WTC11 (cell line): ENCODE measurements around the gene HAGHL. TPM values are rescaled to one million over a fixed set of nuclear protein-coding genes. Genes with fewer than 3 reads are reported as not detected.
"Not testable (repeated sequence)": the region's sequence is repeated elsewhere in the genome, so short reads cannot be mapped to it uniquely, and the experiment has no call there.

Source experiments
- ATAC-seq: fragments of 200-7000 bp; cut with Tn5 transposase; 2 replicates; pipeline ENCODE4 v1.10.0; 2021; ENCODE audit warnings: mild to moderate bottlenecking, moderate library complexity
- CTCF ChIA-PET: fragments of 300-600 bp; sonication (Branson Sonifier 250); formaldehyde crosslinking; loops from one replicate; lab custom pipeline; 2021; ENCODE audit warnings: antibody characterized with exemption; lab: Charles Lee
- POLR2A ChIA-PET: fragments of 350-600 bp; sonication (Branson Sonifier 250); formaldehyde crosslinking; loops from one replicate; lab custom pipeline; 2021; ENCODE audit warnings: antibody characterized with exemption; lab: Charles Lee
- DNase-seq: peaks from one replicate; pipeline ENCODE4 v3.0.0; 2021; ENCODE audit warnings: low spot score
- H3K27ac Mint-ChIP-seq: 2 replicates; pipeline ENCODE4 v1.8.0; 2021; ENCODE audit warnings: mixed read lengths
- H3K27me3 Mint-ChIP-seq: 2 replicates; pipeline ENCODE4 v1.8.0; 2021; ENCODE audit warnings: low read depth, mild to moderate bottlenecking, moderate library complexity, mixed read lengths
- H3K36me3 Mint-ChIP-seq: 2 replicates; pipeline ENCODE4 v1.8.0; 2021; ENCODE audit warnings: mixed read lengths
- H3K4me1 Mint-ChIP-seq: 2 replicates; pipeline ENCODE4 v1.8.0; 2022; ENCODE audit warnings: mixed read lengths
- H3K4me3 Mint-ChIP-seq: 2 replicates; pipeline ENCODE4 v1.8.0; 2021; ENCODE audit warnings: mild to moderate bottlenecking, moderate library complexity, mixed read lengths
- H3K9me3 Mint-ChIP-seq: 2 replicates; pipeline ENCODE4 v1.8.0; 2021; ENCODE audit warnings: mixed read lengths
- GTF2I ChIP-seq: fragments of 250-450 bp; sonication (Bioruptor Pico); conservative IDR thresholded peaks from 2 replicates; pipeline ENCODE4 v1.4.0; 2021; ENCODE audit warnings: mild to moderate bottlenecking
- IRF2 ChIP-seq: sonication (generic); formaldehyde crosslinking; IDR thresholded peaks from 2 replicates; pipeline ENCODE4 v1.8.0; 2022; ENCODE audit warnings: low read depth, missing genetic modification reagents, borderline replicate concordance
- JAZF1 ChIP-seq: fragments of 250-450 bp; sonication (Bioruptor Pico); IDR thresholded peaks from 2 replicates; pipeline ENCODE4 v1.9.0; 2021; ENCODE audit warnings: moderate library complexity, mild to moderate bottlenecking, inconsistent platforms
- MXD4 ChIP-seq: fragments of 250-450 bp; sonication (Bioruptor Pico); IDR thresholded peaks from 2 replicates; pipeline ENCODE4 v1.8.0; 2021; ENCODE audit warnings: mild to moderate bottlenecking, moderate library complexity, borderline replicate concordance
- TEAD4 ChIP-seq: sonication (generic); formaldehyde crosslinking; IDR thresholded peaks from 2 replicates; pipeline ENCODE4 v1.8.0; 2022; ENCODE audit warnings: mild to moderate bottlenecking, missing genetic modification reagents
- total RNA-seq: library from RNA; stranded (reverse); gene quantifications from 3 replicates; pipeline ENCODE4 v1.2.3, GENCODE V29; 2021
- TF ChIP-seq, protein P1 (sequence below): sonication (generic); formaldehyde crosslinking; IDR thresholded peaks from 2 replicates; pipeline ENCODE4 v1.8.1; 2023; ENCODE audit warnings: mild to moderate bottlenecking, missing genetic modification reagents
- TF ChIP-seq, protein P2 (sequence below): sonication (generic); formaldehyde crosslinking; IDR thresholded peaks from 2 replicates; pipeline ENCODE4 v1.8.1; 2023; ENCODE audit warnings: mild to moderate bottlenecking, missing genetic modification reagents
- TF ChIP-seq, protein P3 (sequence below): sonication (generic); formaldehyde crosslinking; IDR thresholded peaks from 2 replicates; pipeline ENCODE4 v1.8.0; 2022; ENCODE audit warnings: mild to moderate bottlenecking, missing genetic modification reagents
- TF ChIP-seq, protein P4 (sequence below): fragments of 250-450 bp; sonication (Bioruptor Pico); IDR thresholded peaks from 2 replicates; pipeline ENCODE4 v1.9.0; 2021; ENCODE audit warnings: mild to moderate bottlenecking, borderline replicate concordance
- TF ChIP-seq, protein P5 (sequence below): sonication (generic); formaldehyde crosslinking; IDR thresholded peaks from 2 replicates; pipeline ENCODE4 v1.8.1; 2023; ENCODE audit warnings: mild to moderate bottlenecking, missing genetic modification reagents, borderline replicate concordance
- TF ChIP-seq, protein P6 (sequence below): sonication (generic); formaldehyde crosslinking; IDR thresholded peaks from 2 replicates; pipeline ENCODE4 v1.8.0; 2022; ENCODE audit warnings: mild to moderate bottlenecking, missing genetic modification reagents

HAGHL gene
- total RNA-seq, 1 experiment from 2014 or later, result 41.7 TPM

DNA sequence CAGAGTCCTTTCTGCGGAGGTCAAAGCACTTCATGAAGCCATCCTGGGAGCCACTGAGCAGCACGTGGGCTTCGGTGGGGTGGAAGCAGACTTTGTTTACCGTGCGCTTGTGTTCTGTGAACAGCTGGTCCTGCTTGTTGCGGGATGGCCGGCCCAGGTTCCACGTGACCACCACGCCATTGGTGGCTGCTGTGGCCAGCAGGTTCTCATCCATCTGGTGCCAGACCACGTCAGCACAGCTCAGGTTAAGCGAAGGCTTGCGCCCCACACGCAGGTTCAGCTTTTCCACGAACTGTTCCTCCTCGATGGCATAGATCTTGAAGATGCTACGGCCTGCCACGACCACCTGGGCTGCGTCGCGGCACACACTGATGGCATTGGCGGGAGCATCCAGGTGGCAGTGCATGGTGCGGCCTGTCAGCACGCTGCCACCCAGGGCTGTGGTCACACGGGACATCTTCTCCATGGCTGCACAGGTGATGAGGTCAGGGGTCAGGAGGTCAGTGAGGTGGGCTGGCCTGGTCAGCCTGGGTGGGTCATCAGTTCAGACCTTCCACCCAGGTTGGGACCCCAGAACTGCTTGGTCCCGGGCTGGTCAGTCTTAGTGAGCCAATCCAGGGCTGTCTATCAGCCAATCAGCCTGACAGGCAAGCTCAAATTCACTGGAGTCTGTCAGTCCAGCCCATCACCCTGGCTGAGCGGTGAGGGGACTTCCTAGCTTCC is 37.6 kb upstream of the HAGHL start:
- H3K36me3 Mint-ChIP-seq, result peaks cover 5% of the 10 kb centered on the region
- TF ChIP-seq, protein P1, sequence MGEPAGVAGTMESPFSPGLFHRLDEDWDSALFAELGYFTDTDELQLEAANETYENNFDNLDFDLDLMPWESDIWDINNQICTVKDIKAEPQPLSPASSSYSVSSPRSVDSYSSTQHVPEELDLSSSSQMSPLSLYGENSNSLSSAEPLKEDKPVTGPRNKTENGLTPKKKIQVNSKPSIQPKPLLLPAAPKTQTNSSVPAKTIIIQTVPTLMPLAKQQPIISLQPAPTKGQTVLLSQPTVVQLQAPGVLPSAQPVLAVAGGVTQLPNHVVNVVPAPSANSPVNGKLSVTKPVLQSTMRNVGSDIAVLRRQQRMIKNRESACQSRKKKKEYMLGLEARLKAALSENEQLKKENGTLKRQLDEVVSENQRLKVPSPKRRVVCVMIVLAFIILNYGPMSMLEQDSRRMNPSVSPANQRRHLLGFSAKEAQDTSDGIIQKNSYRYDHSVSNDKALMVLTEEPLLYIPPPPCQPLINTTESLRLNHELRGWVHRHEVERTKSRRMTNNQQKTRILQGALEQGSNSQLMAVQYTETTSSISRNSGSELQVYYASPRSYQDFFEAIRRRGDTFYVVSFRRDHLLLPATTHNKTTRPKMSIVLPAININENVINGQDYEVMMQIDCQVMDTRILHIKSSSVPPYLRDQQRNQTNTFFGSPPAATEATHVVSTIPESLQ (CRISPR knock-in tag), result no peak
- TF ChIP-seq, protein P2, sequence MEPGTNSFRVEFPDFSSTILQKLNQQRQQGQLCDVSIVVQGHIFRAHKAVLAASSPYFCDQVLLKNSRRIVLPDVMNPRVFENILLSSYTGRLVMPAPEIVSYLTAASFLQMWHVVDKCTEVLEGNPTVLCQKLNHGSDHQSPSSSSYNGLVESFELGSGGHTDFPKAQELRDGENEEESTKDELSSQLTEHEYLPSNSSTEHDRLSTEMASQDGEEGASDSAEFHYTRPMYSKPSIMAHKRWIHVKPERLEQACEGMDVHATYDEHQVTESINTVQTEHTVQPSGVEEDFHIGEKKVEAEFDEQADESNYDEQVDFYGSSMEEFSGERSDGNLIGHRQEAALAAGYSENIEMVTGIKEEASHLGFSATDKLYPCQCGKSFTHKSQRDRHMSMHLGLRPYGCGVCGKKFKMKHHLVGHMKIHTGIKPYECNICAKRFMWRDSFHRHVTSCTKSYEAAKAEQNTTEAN (CRISPR knock-in tag), result no peak
- TF ChIP-seq, protein P3, sequence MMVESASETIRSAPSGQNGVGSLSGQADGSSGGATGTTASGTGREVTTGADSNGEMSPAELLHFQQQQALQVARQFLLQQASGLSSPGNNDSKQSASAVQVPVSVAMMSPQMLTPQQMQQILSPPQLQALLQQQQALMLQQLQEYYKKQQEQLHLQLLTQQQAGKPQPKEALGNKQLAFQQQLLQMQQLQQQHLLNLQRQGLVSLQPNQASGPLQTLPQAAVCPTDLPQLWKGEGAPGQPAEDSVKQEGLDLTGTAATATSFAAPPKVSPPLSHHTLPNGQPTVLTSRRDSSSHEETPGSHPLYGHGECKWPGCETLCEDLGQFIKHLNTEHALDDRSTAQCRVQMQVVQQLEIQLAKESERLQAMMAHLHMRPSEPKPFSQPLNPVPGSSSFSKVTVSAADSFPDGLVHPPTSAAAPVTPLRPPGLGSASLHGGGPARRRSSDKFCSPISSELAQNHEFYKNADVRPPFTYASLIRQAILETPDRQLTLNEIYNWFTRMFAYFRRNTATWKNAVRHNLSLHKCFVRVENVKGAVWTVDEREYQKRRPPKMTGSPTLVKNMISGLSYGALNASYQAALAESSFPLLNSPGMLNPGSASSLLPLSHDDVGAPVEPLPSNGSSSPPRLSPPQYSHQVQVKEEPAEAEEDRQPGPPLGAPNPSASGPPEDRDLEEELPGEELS (CRISPR knock-in tag), result no peak
- TF ChIP-seq TEAD4 (CRISPR knock-in tag) (no peak), GTF2I (CRISPR knock-in tag) (no peak), MXD4 (no peak), IRF2 (CRISPR knock-in tag) (no peak), JAZF1 (CRISPR knock-in tag) (no peak)
- TF ChIP-seq, protein P4, sequence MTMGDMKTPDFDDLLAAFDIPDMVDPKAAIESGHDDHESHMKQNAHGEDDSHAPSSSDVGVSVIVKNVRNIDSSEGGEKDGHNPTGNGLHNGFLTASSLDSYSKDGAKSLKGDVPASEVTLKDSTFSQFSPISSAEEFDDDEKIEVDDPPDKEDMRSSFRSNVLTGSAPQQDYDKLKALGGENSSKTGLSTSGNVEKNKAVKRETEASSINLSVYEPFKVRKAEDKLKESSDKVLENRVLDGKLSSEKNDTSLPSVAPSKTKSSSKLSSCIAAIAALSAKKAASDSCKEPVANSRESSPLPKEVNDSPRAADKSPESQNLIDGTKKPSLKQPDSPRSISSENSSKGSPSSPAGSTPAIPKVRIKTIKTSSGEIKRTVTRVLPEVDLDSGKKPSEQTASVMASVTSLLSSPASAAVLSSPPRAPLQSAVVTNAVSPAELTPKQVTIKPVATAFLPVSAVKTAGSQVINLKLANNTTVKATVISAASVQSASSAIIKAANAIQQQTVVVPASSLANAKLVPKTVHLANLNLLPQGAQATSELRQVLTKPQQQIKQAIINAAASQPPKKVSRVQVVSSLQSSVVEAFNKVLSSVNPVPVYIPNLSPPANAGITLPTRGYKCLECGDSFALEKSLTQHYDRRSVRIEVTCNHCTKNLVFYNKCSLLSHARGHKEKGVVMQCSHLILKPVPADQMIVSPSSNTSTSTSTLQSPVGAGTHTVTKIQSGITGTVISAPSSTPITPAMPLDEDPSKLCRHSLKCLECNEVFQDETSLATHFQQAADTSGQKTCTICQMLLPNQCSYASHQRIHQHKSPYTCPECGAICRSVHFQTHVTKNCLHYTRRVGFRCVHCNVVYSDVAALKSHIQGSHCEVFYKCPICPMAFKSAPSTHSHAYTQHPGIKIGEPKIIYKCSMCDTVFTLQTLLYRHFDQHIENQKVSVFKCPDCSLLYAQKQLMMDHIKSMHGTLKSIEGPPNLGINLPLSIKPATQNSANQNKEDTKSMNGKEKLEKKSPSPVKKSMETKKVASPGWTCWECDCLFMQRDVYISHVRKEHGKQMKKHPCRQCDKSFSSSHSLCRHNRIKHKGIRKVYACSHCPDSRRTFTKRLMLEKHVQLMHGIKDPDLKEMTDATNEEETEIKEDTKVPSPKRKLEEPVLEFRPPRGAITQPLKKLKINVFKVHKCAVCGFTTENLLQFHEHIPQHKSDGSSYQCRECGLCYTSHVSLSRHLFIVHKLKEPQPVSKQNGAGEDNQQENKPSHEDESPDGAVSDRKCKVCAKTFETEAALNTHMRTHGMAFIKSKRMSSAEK (CRISPR knock-in tag), result no peak
- TF ChIP-seq, protein P5, sequence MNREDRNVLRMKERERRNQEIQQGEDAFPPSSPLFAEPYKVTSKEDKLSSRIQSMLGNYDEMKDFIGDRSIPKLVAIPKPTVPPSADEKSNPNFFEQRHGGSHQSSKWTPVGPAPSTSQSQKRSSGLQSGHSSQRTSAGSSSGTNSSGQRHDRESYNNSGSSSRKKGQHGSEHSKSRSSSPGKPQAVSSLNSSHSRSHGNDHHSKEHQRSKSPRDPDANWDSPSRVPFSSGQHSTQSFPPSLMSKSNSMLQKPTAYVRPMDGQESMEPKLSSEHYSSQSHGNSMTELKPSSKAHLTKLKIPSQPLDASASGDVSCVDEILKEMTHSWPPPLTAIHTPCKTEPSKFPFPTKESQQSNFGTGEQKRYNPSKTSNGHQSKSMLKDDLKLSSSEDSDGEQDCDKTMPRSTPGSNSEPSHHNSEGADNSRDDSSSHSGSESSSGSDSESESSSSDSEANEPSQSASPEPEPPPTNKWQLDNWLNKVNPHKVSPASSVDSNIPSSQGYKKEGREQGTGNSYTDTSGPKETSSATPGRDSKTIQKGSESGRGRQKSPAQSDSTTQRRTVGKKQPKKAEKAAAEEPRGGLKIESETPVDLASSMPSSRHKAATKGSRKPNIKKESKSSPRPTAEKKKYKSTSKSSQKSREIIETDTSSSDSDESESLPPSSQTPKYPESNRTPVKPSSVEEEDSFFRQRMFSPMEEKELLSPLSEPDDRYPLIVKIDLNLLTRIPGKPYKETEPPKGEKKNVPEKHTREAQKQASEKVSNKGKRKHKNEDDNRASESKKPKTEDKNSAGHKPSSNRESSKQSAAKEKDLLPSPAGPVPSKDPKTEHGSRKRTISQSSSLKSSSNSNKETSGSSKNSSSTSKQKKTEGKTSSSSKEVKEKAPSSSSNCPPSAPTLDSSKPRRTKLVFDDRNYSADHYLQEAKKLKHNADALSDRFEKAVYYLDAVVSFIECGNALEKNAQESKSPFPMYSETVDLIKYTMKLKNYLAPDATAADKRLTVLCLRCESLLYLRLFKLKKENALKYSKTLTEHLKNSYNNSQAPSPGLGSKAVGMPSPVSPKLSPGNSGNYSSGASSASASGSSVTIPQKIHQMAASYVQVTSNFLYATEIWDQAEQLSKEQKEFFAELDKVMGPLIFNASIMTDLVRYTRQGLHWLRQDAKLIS (CRISPR knock-in tag), result no peak
- TF ChIP-seq, protein P6, sequence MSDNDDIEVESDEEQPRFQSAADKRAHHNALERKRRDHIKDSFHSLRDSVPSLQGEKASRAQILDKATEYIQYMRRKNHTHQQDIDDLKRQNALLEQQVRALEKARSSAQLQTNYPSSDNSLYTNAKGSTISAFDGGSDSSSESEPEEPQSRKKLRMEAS, result no peak
- TF ChIP-seq, all 79 proteins: peak for 0
- Mint-ChIP-seq H3K4me1 (peaks cover 4% of the 10 kb centered on the region), H3K4me3 (peak overlapping the region; percentile 82), H3K9me3 (no peaks in the 10 kb centered on the region), H3K27me3 (peaks cover 32% of the 10 kb centered on the region), H3K27ac (peak overlapping the region; percentile 45; the same call in 1 of the 2 replicates)
- ChIA-PET CTCF (interaction anchor here (0.8 to 1.6 kb wide), 6 partner anchors 10 to 39 kb away, joined by 3 to 5 read pairs (median 4); partner anchors contain the start of genes RHBDL1 and STUB1), POLR2A (interaction anchor here (1.3 kb wide), 1 partner anchor 32 kb away, joined by 5 read pairs; the partner anchor contains the start of gene ANTKMT)
- DNase-seq (no peak), ATAC-seq (no peak)

DNA sequence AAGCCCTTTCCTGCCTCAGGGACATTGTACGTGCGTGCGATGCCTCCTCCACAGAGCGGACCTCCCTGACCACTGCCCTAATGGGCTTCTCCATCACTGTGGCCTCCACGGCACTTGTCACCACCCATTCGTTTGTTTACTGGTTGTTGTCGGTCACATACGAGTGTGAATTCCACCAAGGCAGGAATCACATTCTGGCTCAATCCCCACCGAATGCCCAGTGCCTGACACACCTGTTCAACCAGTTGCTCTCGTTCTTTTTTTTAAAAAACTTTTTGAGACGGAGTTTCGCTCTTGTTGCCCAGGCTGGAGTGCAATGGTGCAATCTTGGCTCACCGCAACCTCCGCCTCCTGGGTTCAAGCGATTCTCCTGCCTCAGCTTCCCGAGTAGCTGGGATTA is 35.7 kb upstream of the HAGHL start:
- H3K4me1 Mint-ChIP-seq, CTCF ChIA-PET: not testable (repeated sequence)

More for the DNA sequence above, 35.7 kb upstream of the HAGHL start:
- Mint-ChIP-seq H3K27ac (peak overlapping the region; percentile 41; the same call in 1 of the 2 replicates), H3K27me3 (peaks cover 42% of the 10 kb centered on the region), H3K4me3 (peak overlapping the region; percentile 82)
- POLR2A ChIA-PET, H3K9me3 Mint-ChIP-seq, ATAC-seq, DNase-seq, H3K36me3 Mint-ChIP-seq: not testable (repeated sequence)
